Lower leg skin (tissue), 3 donors: Measurements from ENCODE around the gene FAM72C.
"Not testable (repeated sequence)": the region's sequence is repeated elsewhere in the genome, so short reads cannot be mapped to it uniquely, and the experiment has no call there.

Source experiments
- CTCF ChIP-seq, 3 donors: fragments of 450-650 bp; IDR thresholded peaks; one replicate each; pipeline ENCODE4 v1.5.1; 2016; ENCODE audit warnings: antibody characterized with exemption in 3 of 3, mild to moderate bottlenecking in 3 of 3, moderate library complexity in 2 of 3
- POLR2A ChIP-seq, 2 donors: fragments of 450-650 bp; IDR thresholded peaks; one replicate each; pipeline ENCODE4 v1.6.1; 2016 to 2017; ENCODE audit warnings: antibody characterized with exemption in 2 of 2, mild to moderate bottlenecking in 1 of 2, moderate library complexity in 1 of 2

- TF ChIP-seq CTCF, POLR2A (IDR thresholded peaks at IDR 0.05): not testable (repeated sequence)
Observed at GRCh38 chr1:143942238-143942860, 29.4 kb downstream of the FAM72C start.
